WTC11 (cell line): ENCODE measurements around the gene DCXR. TPM values are rescaled to one million over a fixed set of nuclear protein-coding genes. Genes with fewer than 3 reads are reported as not detected.

Experiments used
- ATF3 ChIP-seq: sonication (generic); formaldehyde crosslinking; conservative IDR thresholded peaks from 2 replicates; pipeline ENCODE4 v1.8.1; 2022; ENCODE audit warnings: mild to moderate bottlenecking, missing genetic modification reagents
- ATF6 ChIP-seq: sonication (generic); formaldehyde crosslinking; IDR thresholded peaks from 2 replicates; pipeline ENCODE4 v1.8.1; 2023; ENCODE audit warnings: mild to moderate bottlenecking, missing genetic modification reagents
- CBFB ChIP-seq: sonication (generic); formaldehyde crosslinking; IDR thresholded peaks from 2 replicates; pipeline ENCODE4 v1.8.1; 2022; ENCODE audit warnings: mild to moderate bottlenecking, low read depth, missing genetic modification reagents
- CREB1 ChIP-seq: sonication (generic); formaldehyde crosslinking; IDR thresholded peaks from 2 replicates; pipeline ENCODE4 v1.8.0; 2023; ENCODE audit warnings: mild to moderate bottlenecking, missing genetic modification reagents
- CREM ChIP-seq: sonication (generic); formaldehyde crosslinking; IDR thresholded peaks from 2 replicates; pipeline ENCODE4 v1.8.1; 2022; ENCODE audit warnings: mild to moderate bottlenecking, missing genetic modification reagents, moderate library complexity
- ETV6 ChIP-seq: sonication (generic); formaldehyde crosslinking; IDR thresholded peaks from 2 replicates; pipeline ENCODE4 v1.8.1; 2022; ENCODE audit warnings: mild to moderate bottlenecking, missing genetic modification reagents
- GTF2I ChIP-seq: fragments of 250-450 bp; sonication (Bioruptor Pico); conservative IDR thresholded peaks from 2 replicates; pipeline ENCODE4 v1.4.0; 2021; ENCODE audit warnings: mild to moderate bottlenecking
- IRF2 ChIP-seq: sonication (generic); formaldehyde crosslinking; IDR thresholded peaks from 2 replicates; pipeline ENCODE4 v1.8.0; 2022; ENCODE audit warnings: low read depth, missing genetic modification reagents, borderline replicate concordance
- JUN ChIP-seq: sonication (generic); formaldehyde crosslinking; IDR thresholded peaks from 2 replicates; pipeline ENCODE4 v1.8.0; 2023; ENCODE audit warnings: mild to moderate bottlenecking, missing genetic modification reagents
- MXD4 ChIP-seq: fragments of 250-450 bp; sonication (Bioruptor Pico); IDR thresholded peaks from 2 replicates; pipeline ENCODE4 v1.8.0; 2021; ENCODE audit warnings: mild to moderate bottlenecking, moderate library complexity, borderline replicate concordance
- NFYB ChIP-seq: sonication (generic); formaldehyde crosslinking; conservative IDR thresholded peaks from 2 replicates; pipeline ENCODE4 v1.8.0; 2022; ENCODE audit warnings: low read depth, missing genetic modification reagents
- OVOL2 ChIP-seq: fragments of 250-450 bp; sonication (Bioruptor Pico); IDR thresholded peaks from 2 replicates; pipeline ENCODE4 v1.9.0; 2021; ENCODE audit warnings: mild to moderate bottlenecking, borderline replicate concordance
- PREB ChIP-seq: sonication (generic); formaldehyde crosslinking; IDR thresholded peaks from 2 replicates; pipeline ENCODE4 v1.8.1; 2022; ENCODE audit warnings: mild to moderate bottlenecking, missing genetic modification reagents, moderate library complexity, borderline replicate concordance
- SMAD3 ChIP-seq: sonication (generic); formaldehyde crosslinking; IDR thresholded peaks from 2 replicates; pipeline ENCODE4 v1.8.0; 2022; ENCODE audit warnings: missing genetic modification reagents, mild to moderate bottlenecking, borderline replicate concordance
- TCF7 ChIP-seq: sonication (generic); formaldehyde crosslinking; IDR thresholded peaks from 2 replicates; pipeline ENCODE4 v1.8.0; 2022; ENCODE audit warnings: mild to moderate bottlenecking, low read depth, missing genetic modification reagents, moderate library complexity
- TEAD1 ChIP-seq: sonication (generic); formaldehyde crosslinking; IDR thresholded peaks from 2 replicates; pipeline ENCODE4 v1.8.0; 2022; ENCODE audit warnings: mild to moderate bottlenecking, missing genetic modification reagents
- TEAD4 ChIP-seq: sonication (generic); formaldehyde crosslinking; IDR thresholded peaks from 2 replicates; pipeline ENCODE4 v1.8.0; 2022; ENCODE audit warnings: mild to moderate bottlenecking, missing genetic modification reagents
- ZNF263 ChIP-seq: sonication (generic); formaldehyde crosslinking; IDR thresholded peaks from 2 replicates; pipeline ENCODE4 v1.8.1; 2022; ENCODE audit warnings: low read depth, mild to moderate bottlenecking, moderate library complexity, missing genetic modification reagents
- ZNF281 ChIP-seq: sonication (generic); formaldehyde crosslinking; IDR thresholded peaks from 2 replicates; pipeline ENCODE4 v1.8.0; 2023; ENCODE audit warnings: mild to moderate bottlenecking, missing genetic modification reagents
- ZNF396 ChIP-seq: fragments of 250-450 bp; sonication (Bioruptor Pico); IDR thresholded peaks from 2 replicates; pipeline ENCODE4 v1.8.0; 2021; ENCODE audit warnings: mild to moderate bottlenecking, moderate library complexity, borderline replicate concordance
- ZNF423 ChIP-seq: fragments of 250-450 bp; sonication (Bioruptor Pico); IDR thresholded peaks from 2 replicates; pipeline ENCODE4 v2.1.2; 2022; ENCODE audit warnings: mild to moderate bottlenecking, moderate library complexity
- ZNF425 ChIP-seq: fragments of 250-450 bp; sonication (Bioruptor Pico); conservative IDR thresholded peaks from 2 replicates; pipeline ENCODE4 v1.9.0; 2021; ENCODE audit warnings: mild to moderate bottlenecking
- total RNA-seq: library from RNA; stranded (reverse); gene quantifications from 3 replicates; pipeline ENCODE4 v1.2.3, GENCODE V29; 2021
- TF ChIP-seq, protein P1 (sequence below): sonication (generic); formaldehyde crosslinking; IDR thresholded peaks from 2 replicates; pipeline ENCODE4 v1.8.1; 2022; ENCODE audit warnings: low read depth, missing genetic modification reagents, borderline replicate concordance
- TF ChIP-seq, protein P2 (sequence below): sonication (generic); formaldehyde crosslinking; IDR thresholded peaks from 2 replicates; pipeline ENCODE4 v1.8.1; 2023; ENCODE audit warnings: mild to moderate bottlenecking, moderate library complexity, missing genetic modification reagents
- TF ChIP-seq, protein P3 (sequence below): sonication (generic); formaldehyde crosslinking; IDR thresholded peaks from 2 replicates; pipeline ENCODE4 v1.8.0; 2022; ENCODE audit warnings: mild to moderate bottlenecking, missing genetic modification reagents

Gene DCXR
- total RNA-seq, 1 experiment from 2014 or later: 130 TPM

DNA sequence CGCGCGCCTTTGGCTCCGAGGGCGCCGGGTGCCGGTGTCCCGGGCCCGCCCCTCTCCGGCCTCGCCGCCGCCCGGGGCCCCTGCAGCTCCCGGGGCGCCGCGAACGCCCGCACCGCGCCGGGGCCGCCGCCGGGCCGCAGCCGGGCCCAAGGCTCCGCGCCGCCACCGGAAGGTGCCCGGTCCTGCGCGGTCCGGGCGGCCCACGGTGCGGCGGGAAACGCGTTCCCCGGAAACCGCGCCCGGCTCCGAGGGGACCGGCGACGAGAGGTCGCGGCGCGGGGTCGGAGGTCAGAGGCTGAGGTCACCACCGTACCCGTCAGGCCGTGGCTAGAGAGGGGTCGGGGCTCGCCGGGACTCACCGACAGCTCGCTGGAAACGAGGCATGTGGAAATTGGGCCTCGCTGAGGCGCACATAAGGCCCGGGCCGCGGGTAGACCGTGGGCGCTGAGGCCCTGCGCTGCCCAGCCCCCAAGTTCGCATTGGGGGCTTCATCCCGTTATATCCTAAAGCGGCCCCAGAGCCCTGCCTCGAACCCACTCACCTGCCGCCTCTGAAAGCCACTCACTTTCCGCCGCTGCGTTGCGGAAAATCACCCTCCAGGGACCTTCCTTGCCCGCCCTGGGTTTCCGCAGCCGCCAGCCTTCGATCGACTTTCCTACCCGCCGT lies 28.3 kb upstream of the DCXR start, which contains the start of gene DUS1L (continued):
- TF ChIP-seq ZNF425 (CRISPR knock-in tag) (no peak), MXD4 (no peak), CREM (CRISPR knock-in tag) (peak; percentile 56; the same call in 1 of the 2 replicates), ATF3 (no peak), JUN (CRISPR knock-in tag) (no peak), IRF2 (CRISPR knock-in tag) (no peak), ZNF396 (no peak), NFYB (CRISPR knock-in tag) (peak; percentile 25; the same call in 1 of the 2 replicates), ZNF281 (CRISPR knock-in tag) (0 out of 2 replicates have a peak, but pooled peaks have one; percentile 23), SMAD3 (no peak), ETV6 (CRISPR knock-in tag) (peak; percentile 56; the same call in 1 of the 2 replicates), GTF2I (no peak), ZNF263 (CRISPR knock-in tag) (no peak), ATF6 (CRISPR knock-in tag) (no peak), TEAD4 (CRISPR knock-in tag) (no peak), ZNF423 (CRISPR knock-in tag) (no peak), CBFB (no peak), TCF7 (no peak), PREB (CRISPR knock-in tag) (no peak), CREB1 (no peak), OVOL2 (CRISPR knock-in tag) (no peak), TEAD1 (no peak)
- TF ChIP-seq, protein P1, sequence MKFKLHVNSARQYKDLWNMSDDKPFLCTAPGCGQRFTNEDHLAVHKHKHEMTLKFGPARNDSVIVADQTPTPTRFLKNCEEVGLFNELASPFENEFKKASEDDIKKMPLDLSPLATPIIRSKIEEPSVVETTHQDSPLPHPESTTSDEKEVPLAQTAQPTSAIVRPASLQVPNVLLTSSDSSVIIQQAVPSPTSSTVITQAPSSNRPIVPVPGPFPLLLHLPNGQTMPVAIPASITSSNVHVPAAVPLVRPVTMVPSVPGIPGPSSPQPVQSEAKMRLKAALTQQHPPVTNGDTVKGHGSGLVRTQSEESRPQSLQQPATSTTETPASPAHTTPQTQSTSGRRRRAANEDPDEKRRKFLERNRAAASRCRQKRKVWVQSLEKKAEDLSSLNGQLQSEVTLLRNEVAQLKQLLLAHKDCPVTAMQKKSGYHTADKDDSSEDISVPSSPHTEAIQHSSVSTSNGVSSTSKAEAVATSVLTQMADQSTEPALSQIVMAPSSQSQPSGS: no peak
- TF ChIP-seq, protein P2, sequence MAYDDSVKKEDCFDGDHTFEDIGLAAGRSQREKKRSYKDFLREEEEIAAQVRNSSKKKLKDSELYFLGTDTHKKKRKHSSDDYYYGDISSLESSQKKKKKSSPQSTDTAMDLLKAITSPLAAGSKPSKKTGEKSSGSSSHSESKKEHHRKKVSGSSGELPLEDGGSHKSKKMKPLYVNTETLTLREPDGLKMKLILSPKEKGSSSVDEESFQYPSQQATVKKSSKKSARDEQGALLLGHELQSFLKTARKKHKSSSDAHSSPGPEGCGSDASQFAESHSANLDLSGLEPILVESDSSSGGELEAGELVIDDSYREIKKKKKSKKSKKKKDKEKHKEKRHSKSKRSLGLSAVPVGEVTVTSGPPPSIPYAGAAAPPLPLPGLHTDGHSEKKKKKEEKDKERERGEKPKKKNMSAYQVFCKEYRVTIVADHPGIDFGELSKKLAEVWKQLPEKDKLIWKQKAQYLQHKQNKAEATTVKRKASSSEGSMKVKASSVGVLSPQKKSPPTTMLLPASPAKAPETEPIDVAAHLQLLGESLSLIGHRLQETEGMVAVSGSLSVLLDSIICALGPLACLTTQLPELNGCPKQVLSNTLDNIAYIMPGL (CRISPR knock-in tag): peak; percentile 81; the same call in 1 of the 2 replicates
- TF ChIP-seq, protein P3, sequence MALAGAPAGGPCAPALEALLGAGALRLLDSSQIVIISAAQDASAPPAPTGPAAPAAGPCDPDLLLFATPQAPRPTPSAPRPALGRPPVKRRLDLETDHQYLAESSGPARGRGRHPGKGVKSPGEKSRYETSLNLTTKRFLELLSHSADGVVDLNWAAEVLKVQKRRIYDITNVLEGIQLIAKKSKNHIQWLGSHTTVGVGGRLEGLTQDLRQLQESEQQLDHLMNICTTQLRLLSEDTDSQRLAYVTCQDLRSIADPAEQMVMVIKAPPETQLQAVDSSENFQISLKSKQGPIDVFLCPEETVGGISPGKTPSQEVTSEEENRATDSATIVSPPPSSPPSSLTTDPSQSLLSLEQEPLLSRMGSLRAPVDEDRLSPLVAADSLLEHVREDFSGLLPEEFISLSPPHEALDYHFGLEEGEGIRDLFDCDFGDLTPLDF (CRISPR knock-in tag): no peak
